Muscle layer of duodenum (tissue), 2 donors: ENCODE measurements around the gene ZNF507.
"Not testable (repeated sequence)": the region's sequence is repeated elsewhere in the genome, so short reads cannot be mapped to it uniquely, and the experiment has no call there.

Experiments
- H3K27ac ChIP-seq: one replicate; pipeline ENCODE4 v1.7.0; 2013; ENCODE audit warnings: mild to moderate bottlenecking, low read length
- H3K27me3 ChIP-seq: one replicate; pipeline ENCODE4 v1.7.0; 2013; ENCODE audit warnings: low read depth, mild to moderate bottlenecking, control low read depth, low read length
- H3K36me3 ChIP-seq, 2 donors: one replicate each; pipeline ENCODE4 v1.7.0; 2013; ENCODE audit warnings: low read length in 2 of 2, control low read depth in 1 of 2, mild to moderate bottlenecking in 1 of 2; ENCODE audit not compliant: insufficient read depth in 2 of 2, control insufficient read depth in 1 of 2
- H3K4me1 ChIP-seq, 2 donors: one replicate each; pipeline ENCODE4 v1.7.0; 2013; ENCODE audit warnings: low read length in 2 of 2, mild to moderate bottlenecking in 2 of 2, control low read depth in 1 of 2, moderate library complexity in 1 of 2; ENCODE audit not compliant: insufficient read depth in 2 of 2, control insufficient read depth in 1 of 2
- H3K4me3 ChIP-seq, 2 donors: one replicate each; pipeline ENCODE4 v1.7.0; 2013; ENCODE audit warnings: low read length in 2 of 2, low read depth in 1 of 2, mild to moderate bottlenecking in 1 of 2
- H3K9me3 ChIP-seq, 2 donors: one replicate each; pipeline ENCODE4 v1.7.0; 2013; ENCODE audit warnings: low read length in 2 of 2, control low read depth in 1 of 2, mild to moderate bottlenecking in 1 of 2; ENCODE audit not compliant: control insufficient read depth in 1 of 2
- donor health status: healthy.

ZNF507 gene

GRCh38 chr19:32418155-32418554 lies 72.7 kb downstream of the ZNF507 start:
- Histone ChIP-seq H3K9me3 (no peaks in the 10 kb centered on the region), H3K27me3 (no peaks in the 10 kb centered on the region), H3K4me3 (no peak overlapping the region), H3K4me1 (no peaks in the 10 kb centered on the region), H3K36me3 (peaks cover 5% of the 10 kb centered on the region in 2 donors), H3K27ac (no peak overlapping the region)

GRCh38 chr19:32421589-32422361 lies 76.4 kb downstream of the ZNF507 start:
- no peaks in the 10 kb centered on the region for H3K27me3 ChIP-seq
- H3K4me3 ChIP-seq = no peak overlapping the region
- peaks cover 0 to 4% of the 10 kb centered on the region in 2 donors for H3K36me3 ChIP-seq
- H3K9me3 ChIP-seq = no peaks in the 10 kb centered on the region
- H3K27ac ChIP-seq = no peak overlapping the region
- H3K4me1 ChIP-seq = no peaks in the 10 kb centered on the region

GRCh38 chr19:32422435-32422834 lies 77.0 kb downstream of the ZNF507 start:
- H3K4me1 ChIP-seq = no peaks in the 10 kb centered on the region
- H3K27ac ChIP-seq = no peak overlapping the region
- H3K4me3 ChIP-seq = no peak overlapping the region
- peaks cover 0 to 4% of the 10 kb centered on the region in 2 donors for H3K36me3 ChIP-seq
- no peaks in the 10 kb centered on the region for H3K27me3 ChIP-seq
- H3K9me3 ChIP-seq = no peaks in the 10 kb centered on the region

- not testable (repeated sequence) for H3K27ac ChIP-seq, H3K4me1 ChIP-seq, H3K36me3 ChIP-seq, H3K9me3 ChIP-seq, H3K4me3 ChIP-seq, H3K27me3 ChIP-seq
These were observed 78.5 kb downstream of the ZNF507 start for GRCh38 chr19:32423944-32424343.

- H3K27me3 ChIP-seq = no peaks in the 10 kb centered on the region
- H3K36me3 ChIP-seq = peaks cover 0 to 4% of the 10 kb centered on the region in 2 donors
- H3K4me3 ChIP-seq = no peak overlapping the region
- no peak overlapping the region for H3K27ac ChIP-seq
- no peaks in the 10 kb centered on the region for H3K9me3 ChIP-seq
- no peaks in the 10 kb centered on the region for H3K4me1 ChIP-seq
These were observed 82.1 kb downstream of the ZNF507 start for GRCh38 chr19:32427536-32427935.

GRCh38 chr19:32436692-32437091 lies 91.3 kb downstream of the ZNF507 start:
- Histone ChIP-seq H3K27me3 (no peaks in the 10 kb centered on the region), H3K27ac (no peak overlapping the region), H3K9me3 (no peaks in the 10 kb centered on the region), H3K4me3 (no peak overlapping the region), H3K4me1 (no peaks in the 10 kb centered on the region), H3K36me3 (peaks cover 8 to 14% of the 10 kb centered on the region in 2 donors)

GRCh38 chr19:32437096-32437495 lies 91.7 kb downstream of the ZNF507 start:
- no peaks in the 10 kb centered on the region for H3K9me3 ChIP-seq
- no peaks in the 10 kb centered on the region for H3K4me1 ChIP-seq
- peaks cover 11 to 14% of the 10 kb centered on the region in 2 donors for H3K36me3 ChIP-seq
- H3K4me3 ChIP-seq = no peak overlapping the region
- no peak overlapping the region for H3K27ac ChIP-seq
- no peaks in the 10 kb centered on the region for H3K27me3 ChIP-seq
